Neural progenitor cell (in vitro differentiated cells): Measurements from ENCODE around the gene AGTRAP.

Experiments
- CTCF ChIP-seq: fragments of 200-600 bp; sonication (generic); IDR thresholded peaks from 2 replicates; pipeline ENCODE4 v1.5.1; 2017; ENCODE audit warnings: antibody characterized with exemption, mild to moderate bottlenecking
- EZH2 ChIP-seq: fragments of 200-600 bp; sonication (generic); IDR thresholded peaks from 2 replicates; pipeline ENCODE4 v1.6.1; 2017; ENCODE audit warnings: antibody characterized with exemption, mild to moderate bottlenecking, moderate library complexity

DNA sequence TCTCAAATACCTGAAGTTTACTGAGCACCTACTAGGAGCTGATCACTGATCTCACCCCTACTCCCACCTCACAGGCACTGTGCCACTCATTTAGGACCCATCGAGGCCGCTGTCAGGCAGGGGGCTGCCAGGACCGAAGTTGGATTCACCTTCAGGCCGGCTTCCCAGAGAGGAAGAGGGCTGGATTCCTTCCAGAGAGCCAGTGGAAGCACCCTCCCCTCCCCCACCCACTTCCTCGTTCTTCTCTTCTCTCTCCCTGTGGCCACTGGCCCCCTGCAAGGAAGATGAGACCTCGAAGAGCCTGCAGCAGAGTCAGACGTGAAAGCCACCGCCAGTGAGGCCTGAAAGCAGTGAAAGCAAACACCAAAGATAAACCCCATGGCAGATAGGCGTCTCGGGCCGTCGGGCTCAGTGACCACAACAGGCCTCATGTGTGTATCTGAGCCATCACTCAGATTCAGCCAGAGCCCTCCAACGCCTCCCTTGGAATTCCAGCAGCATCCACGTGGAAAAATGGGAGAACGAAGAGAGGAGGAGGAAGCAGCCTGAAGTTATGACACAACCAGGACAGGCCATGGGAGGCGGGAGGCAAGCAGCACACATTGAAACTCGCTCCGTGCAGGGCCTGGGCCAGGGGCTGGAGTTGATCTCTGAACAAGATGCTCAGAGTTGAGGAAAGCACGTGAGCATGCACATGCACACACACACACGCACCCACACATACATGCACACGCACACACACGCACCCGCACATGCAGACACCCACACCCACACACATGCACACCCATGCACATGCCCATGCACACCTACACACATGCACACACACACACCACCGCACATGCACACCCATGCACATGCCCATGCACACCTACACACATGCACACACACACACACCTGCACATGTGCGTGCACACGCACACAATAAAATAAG, 6.2 kb upstream of the AGTRAP start:
- TF ChIP-seq CTCF (no peak), EZH2 (no peak)
